CD4-positive, alpha-beta T cell treated with Interleukin-6 at 100 ng/mL for 8 hours (primary cell): ENCODE measurements around the gene IGFL4.

Experiments used
- DNase-seq: peaks from one replicate; pipeline ENCODE4 v3.0.0-alpha.2; 2020; ENCODE audit warnings: mixed read lengths, low spot score

IGFL4 gene

DNA sequence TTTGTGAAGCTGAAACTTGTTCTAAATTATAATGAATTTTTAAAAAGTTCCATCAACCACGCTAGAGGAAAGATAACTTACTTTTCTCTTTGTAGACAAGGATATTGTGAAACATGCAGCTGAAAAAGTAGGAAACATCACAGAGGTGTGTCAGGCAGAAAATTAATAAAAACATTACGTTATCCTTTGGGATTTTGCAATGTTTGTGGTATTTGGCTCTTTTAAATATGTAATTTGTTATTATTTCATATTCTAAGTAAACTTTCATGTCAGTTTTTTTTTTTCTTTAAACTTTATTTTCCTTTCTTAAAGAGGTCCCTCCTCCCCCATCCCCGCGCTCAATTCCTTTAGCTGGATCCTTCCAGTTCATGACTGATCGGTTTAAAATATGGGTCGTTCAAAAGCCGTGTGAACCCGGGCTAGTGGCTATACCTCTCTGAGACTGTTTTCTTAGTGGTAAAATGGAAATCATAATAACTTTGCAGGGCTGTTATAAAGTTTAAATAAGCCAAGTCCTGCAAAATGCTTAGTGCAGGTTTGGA is 46.3 kb downstream of the IGFL4 start:
- no peak for DNase-seq

- DNase-seq, result no peak
Observed at GRCh38 chr19:45990113-45990728, 50.6 kb downstream of the IGFL4 start.
